DND-41 (cell line): ENCODE data around the gene DUOX2.

Experiments used
- EZH2 ChIP-seq: IDR thresholded peaks from 3 replicates; pipeline ENCODE4 v1.6.1; 2012; ENCODE audit warnings: borderline replicate concordance, low read depth, mild to moderate bottlenecking, moderate library complexity, low read length, inconsistent platforms; ENCODE audit not compliant: severe bottlenecking
- TF ChIP-seq, protein P1 (sequence below): IDR thresholded peaks from 2 replicates; pipeline ENCODE4 v1.5.1; 2012; ENCODE audit warnings: borderline replicate concordance, low read length, moderate library complexity, mild to moderate bottlenecking; ENCODE audit not compliant: poor library complexity, severe bottlenecking; ENCODE audit errors: extremely low read depth

GRCh38 chr15:45134046-45134445 is 20.1 kb upstream of the DUOX2 start:
- TF ChIP-seq, protein P1, sequence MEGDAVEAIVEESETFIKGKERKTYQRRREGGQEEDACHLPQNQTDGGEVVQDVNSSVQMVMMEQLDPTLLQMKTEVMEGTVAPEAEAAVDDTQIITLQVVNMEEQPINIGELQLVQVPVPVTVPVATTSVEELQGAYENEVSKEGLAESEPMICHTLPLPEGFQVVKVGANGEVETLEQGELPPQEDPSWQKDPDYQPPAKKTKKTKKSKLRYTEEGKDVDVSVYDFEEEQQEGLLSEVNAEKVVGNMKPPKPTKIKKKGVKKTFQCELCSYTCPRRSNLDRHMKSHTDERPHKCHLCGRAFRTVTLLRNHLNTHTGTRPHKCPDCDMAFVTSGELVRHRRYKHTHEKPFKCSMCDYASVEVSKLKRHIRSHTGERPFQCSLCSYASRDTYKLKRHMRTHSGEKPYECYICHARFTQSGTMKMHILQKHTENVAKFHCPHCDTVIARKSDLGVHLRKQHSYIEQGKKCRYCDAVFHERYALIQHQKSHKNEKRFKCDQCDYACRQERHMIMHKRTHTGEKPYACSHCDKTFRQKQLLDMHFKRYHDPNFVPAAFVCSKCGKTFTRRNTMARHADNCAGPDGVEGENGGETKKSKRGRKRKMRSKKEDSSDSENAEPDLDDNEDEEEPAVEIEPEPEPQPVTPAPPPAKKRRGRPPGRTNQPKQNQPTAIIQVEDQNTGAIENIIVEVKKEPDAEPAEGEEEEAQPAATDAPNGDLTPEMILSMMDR, result no peak
- no peak for TF ChIP-seq EZH2
